DOHH2 (cell line): ENCODE results near the gene AUTS2.

Experiments
- H3F3A ChIP-seq: fragments of 200-600 bp; sonication (generic), shearing (Covaris generic); 2 replicates; pipeline ENCODE4 v1.6.0; 2016; ENCODE audit warnings: antibody characterized with exemption, mild to moderate bottlenecking; ENCODE audit not compliant: control insufficient read depth, insufficient read depth
- H3K27ac ChIP-seq: fragments of 200-600 bp; sonication (generic); 2 replicates; pipeline ENCODE4 v1.5.1; 2014; ENCODE audit warnings: low read depth, mild to moderate bottlenecking, low read length, moderate library complexity
- H3K27me3 ChIP-seq: fragments of 200-600 bp; sonication (generic); 2 replicates; pipeline ENCODE4 v1.6.1; 2014; ENCODE audit warnings: mild to moderate bottlenecking, low read length, mixed read lengths; ENCODE audit not compliant: control insufficient read depth
- H3K36me3 ChIP-seq: fragments of 200-600 bp; sonication (generic); 2 replicates; pipeline ENCODE4 v1.6.1; 2014; ENCODE audit warnings: mild to moderate bottlenecking, low read length, moderate library complexity, mixed read lengths; ENCODE audit not compliant: control insufficient read depth
- H3K4me1 ChIP-seq: fragments of 200-600 bp; sonication (generic); 2 replicates; pipeline ENCODE4 v1.6.1; 2014; ENCODE audit warnings: mild to moderate bottlenecking, low read length, mixed read lengths; ENCODE audit not compliant: control insufficient read depth
- H3K4me2 ChIP-seq: fragments of 200-600 bp; sonication (generic); 2 replicates; pipeline ENCODE4 v1.6.0; 2014; ENCODE audit warnings: mild to moderate bottlenecking, low read length, moderate library complexity
- H3K4me3 ChIP-seq: fragments of 200-600 bp; sonication (generic); 2 replicates; pipeline ENCODE4 v1.5.1; 2014; ENCODE audit warnings: mild to moderate bottlenecking, low read length, mixed read lengths
- H3K79me2 ChIP-seq: fragments of 200-600 bp; sonication (generic); 2 replicates; pipeline ENCODE4 v1.6.1; 2014; ENCODE audit warnings: mild to moderate bottlenecking, low read length, mixed read lengths; ENCODE audit not compliant: control insufficient read depth
- H3K9me2 ChIP-seq: fragments of 200-600 bp; sonication (generic); replicated peaks from 2 replicates; pipeline ENCODE4 v1.6.1; 2014; ENCODE audit warnings: mild to moderate bottlenecking, low read length, mixed read lengths; ENCODE audit not compliant: control insufficient read depth
- H3K9me3 ChIP-seq: fragments of 200-600 bp; sonication (generic); 2 replicates; pipeline ENCODE4 v1.6.1; 2014; ENCODE audit warnings: antibody characterized with exemption, low read length, mixed read lengths; ENCODE audit not compliant: control insufficient read depth, insufficient read depth
- H4K20me1 ChIP-seq: fragments of 200-600 bp; sonication (generic); 2 replicates; pipeline ENCODE4 v1.6.0; 2014; ENCODE audit warnings: low read depth, mild to moderate bottlenecking, antibody characterized with exemption, low read length, moderate library complexity; ENCODE audit not compliant: control insufficient read depth, insufficient read depth
- CTCF ChIP-seq: fragments of 200-600 bp; sonication (generic); IDR thresholded peaks from one replicate; pipeline ENCODE4 v1.5.1; 2014; ENCODE audit warnings: antibody characterized with exemption, mild to moderate bottlenecking, low read depth, low read length; ENCODE audit not compliant: poor library complexity, severe bottlenecking
- EZH2phosphoT487 ChIP-seq: fragments of 200-600 bp; sonication (generic); IDR thresholded peaks from 2 replicates; pipeline ENCODE4 v1.6.1; 2017; ENCODE audit warnings: borderline replicate concordance, mild to moderate bottlenecking, antibody characterized with exemption, low read length, moderate library complexity, mixed read lengths

The AUTS2 gene

GRCh38 chr7:69620063-69620462 is 21.8 kb downstream of the AUTS2 start:
- Histone ChIP-seq H3K9me2 (no peaks in the 10 kb centered on the region), H3K4me3 (no peak overlapping the region), H3K27me3 (no peaks in the 10 kb centered on the region), H4K20me1 (peaks cover 32% of the 10 kb centered on the region; the same call in 1 of the 2 replicates), H3K4me2 (no peak overlapping the region), H3K9me3 (no peaks in the 10 kb centered on the region), H3K27ac (no peak overlapping the region), H3F3A (no peaks in the 10 kb centered on the region), H3K36me3 (no peaks in the 10 kb centered on the region), H3K4me1 (peaks cover 59% of the 10 kb centered on the region), H3K79me2 (peaks cover 99% of the 10 kb centered on the region)
- TF ChIP-seq EZH2phosphoT487: no peak
- no peak for TF ChIP-seq CTCF

GRCh38 chr7:69620650-69621049 is 22.4 kb downstream of the AUTS2 start:
- TF ChIP-seq EZH2phosphoT487 (no peak), CTCF (no peak)
- H3K4me3 ChIP-seq: no peak overlapping the region
- peaks cover 29% of the 10 kb centered on the region; the same call in 1 of the 2 replicates for H4K20me1 ChIP-seq
- H3K27ac ChIP-seq: no peak overlapping the region
- no peaks in the 10 kb centered on the region for H3K9me2 ChIP-seq
- peaks cover 59% of the 10 kb centered on the region for H3K4me1 ChIP-seq
- no peak overlapping the region for H3K4me2 ChIP-seq
- H3K79me2 ChIP-seq: peaks cover 100% of the 10 kb centered on the region
- no peaks in the 10 kb centered on the region for H3K27me3 ChIP-seq
- no peaks in the 10 kb centered on the region for H3K9me3 ChIP-seq
- H3K36me3 ChIP-seq: no peaks in the 10 kb centered on the region
- no peaks in the 10 kb centered on the region for H3F3A ChIP-seq

- no peaks in the 10 kb centered on the region for H3K9me2 ChIP-seq
- no peaks in the 10 kb centered on the region for H3K27me3 ChIP-seq
- H3K4me3 ChIP-seq: no peak overlapping the region
- no peak for TF ChIP-seq EZH2phosphoT487
- TF ChIP-seq CTCF: no peak
- no peaks in the 10 kb centered on the region for H3K36me3 ChIP-seq
- peaks cover 22% of the 10 kb centered on the region; the same call in 1 of the 2 replicates for H4K20me1 ChIP-seq
- H3K27ac ChIP-seq: no peak overlapping the region
- peaks cover 57% of the 10 kb centered on the region for H3K4me1 ChIP-seq
- H3F3A ChIP-seq: no peaks in the 10 kb centered on the region
- H3K79me2 ChIP-seq: peaks cover 100% of the 10 kb centered on the region
- peak overlapping the region; percentile 2; the same call in 1 of the 2 replicates for H3K4me2 ChIP-seq
- H3K9me3 ChIP-seq: no peaks in the 10 kb centered on the region
These were observed 23.9 kb downstream of the AUTS2 start for GRCh38 chr7:69622014-69622835.
